ENCODE measurements around the gene STX8.
A peak's percentile ranks its signal among the peaks of the same experiment; 100 is the strongest.

The STX8 gene

DNA sequence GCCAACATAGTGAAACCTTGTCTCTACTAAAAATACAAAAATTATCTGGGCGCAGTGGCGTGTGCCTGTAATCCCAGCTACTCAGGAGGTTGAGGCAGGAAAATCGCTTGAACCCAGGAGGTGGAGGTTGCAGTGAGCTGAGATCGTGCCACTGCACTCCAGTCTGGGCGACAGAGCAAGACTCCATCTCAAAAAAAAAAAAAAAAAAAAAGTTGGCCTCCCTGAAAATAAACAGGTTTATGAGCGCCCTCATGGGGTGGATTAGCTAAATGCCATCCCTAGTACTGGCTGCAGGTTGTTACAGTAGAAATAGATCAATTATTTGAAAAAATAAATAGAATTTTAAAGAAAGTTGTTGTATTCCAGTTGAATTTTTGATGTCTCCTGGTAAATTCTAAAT lies 20.9 kb downstream of the STX8 start:
- peak; percentile 28 for DNase-seq

DNA sequence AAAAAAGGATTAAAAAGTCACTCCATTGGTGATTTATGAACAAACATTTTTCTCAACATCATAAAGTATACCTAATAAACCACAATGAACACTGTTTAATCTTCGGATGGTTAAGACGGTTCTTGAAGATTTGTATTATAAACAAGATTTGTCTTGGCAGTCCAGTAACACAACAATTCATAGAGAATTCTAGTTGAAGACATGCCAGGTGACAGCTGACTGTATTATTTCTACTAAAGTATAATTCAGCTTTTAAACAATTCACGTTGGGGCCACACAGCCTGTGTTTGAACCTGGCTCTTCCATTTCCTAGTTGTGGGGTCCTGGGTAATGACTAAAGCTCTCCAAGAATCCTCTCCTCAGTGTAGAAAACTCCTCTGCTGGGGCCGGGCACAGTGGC lies 22.0 kb downstream of the STX8 start:
- no peak for DNase-seq

DNA sequence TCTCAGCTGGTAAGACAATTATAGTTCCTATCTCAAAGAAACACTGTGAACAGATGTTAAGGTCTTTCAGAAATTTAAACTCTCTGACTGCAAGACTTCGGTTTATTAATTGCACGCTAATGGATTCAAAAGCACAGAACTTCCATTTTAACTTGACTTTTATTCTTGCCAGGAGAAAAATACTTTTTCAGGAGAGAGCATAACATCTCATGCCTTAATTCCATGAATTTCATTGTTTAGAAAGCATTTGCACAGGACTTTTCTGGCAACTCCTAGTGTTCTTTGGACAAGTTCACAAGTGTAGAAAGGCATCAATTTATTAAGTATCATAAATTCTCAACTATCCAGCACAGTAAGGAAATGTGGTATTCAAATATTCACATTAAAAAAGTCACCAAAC lies 22.4 kb downstream of the STX8 start:
- DNase-seq, result no peak

DNA sequence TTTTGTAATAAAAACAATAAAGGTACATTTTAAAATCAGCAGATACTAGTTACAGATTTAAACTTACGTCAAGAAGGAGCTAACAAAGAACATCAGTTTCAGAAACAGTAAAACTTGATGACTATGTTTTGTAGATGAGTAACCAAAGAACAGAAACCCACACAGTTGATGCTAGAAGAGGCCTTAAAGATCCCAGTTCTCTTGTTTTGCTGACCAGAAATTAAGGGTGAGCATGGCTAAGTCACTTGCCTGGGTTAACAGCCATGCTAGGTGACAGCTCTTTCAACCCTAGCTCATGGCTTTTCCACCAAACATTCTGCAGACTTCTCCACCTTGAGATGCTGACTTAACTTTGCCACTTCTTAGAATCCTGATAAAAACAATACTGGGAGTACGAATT lies 26.4 kb downstream of the STX8 start:
- no peak for DNase-seq

DNA sequence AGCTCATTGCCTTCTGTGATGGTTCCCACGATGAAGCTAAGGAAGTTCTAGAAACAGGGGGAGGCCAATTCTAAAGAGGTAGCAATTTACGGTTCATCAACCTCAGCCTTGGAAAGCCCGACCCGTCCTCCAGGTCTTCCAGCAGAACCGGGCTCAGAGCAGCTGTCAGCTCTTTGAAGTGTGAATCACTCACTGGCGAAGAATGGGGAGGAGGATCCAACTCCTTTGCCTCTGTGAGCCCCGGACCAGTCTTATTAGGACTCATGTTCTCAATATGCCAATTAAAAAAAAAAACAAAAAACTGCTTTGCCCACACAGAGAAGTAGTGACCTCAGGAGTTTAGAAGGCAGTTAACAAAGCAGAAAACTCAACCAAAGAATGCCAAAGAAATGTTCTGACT lies 31.4 kb downstream of the STX8 start:
- DNase-seq, result peak; percentile 30

DNA sequence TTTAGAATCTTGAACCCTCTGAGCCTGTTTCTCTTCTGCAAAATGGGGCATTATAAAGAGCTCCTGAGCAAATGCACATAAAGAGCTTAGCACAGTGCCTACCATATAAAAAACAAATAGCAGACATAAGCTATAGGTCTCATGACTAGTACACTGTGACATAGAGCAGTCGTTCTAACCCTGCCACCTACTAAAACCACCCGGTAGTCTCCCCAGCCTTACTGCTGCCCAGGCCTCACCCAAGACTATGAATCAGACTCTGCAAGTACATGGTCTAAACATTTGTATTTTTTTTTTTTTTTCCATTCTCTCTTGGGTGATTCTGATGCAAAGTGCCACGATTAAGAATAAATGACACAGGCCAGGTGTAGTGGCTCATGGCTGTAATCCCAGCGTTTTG lies 33.9 kb downstream of the STX8 start:
- no peak for DNase-seq

DNA sequence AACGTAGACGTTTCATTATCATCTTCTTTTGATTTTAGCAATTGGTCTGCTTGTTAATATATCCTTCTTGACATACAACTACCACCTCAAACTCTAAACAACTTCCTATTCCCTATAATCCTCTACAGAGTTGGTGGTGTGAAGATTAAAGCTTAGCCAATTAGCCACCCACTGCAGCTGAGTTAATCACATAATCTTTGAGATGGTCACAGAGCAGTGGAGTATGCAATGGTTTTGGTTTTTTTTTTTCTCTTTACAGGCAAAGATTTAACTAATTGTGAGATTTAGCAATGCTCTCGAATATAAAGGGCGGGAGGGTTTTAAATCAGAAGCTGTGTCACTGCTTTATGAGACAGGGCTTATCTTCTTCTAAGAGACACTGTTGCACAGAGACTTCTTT lies 37.0 kb downstream of the STX8 start:
- DNase-seq, result no peak

DNA sequence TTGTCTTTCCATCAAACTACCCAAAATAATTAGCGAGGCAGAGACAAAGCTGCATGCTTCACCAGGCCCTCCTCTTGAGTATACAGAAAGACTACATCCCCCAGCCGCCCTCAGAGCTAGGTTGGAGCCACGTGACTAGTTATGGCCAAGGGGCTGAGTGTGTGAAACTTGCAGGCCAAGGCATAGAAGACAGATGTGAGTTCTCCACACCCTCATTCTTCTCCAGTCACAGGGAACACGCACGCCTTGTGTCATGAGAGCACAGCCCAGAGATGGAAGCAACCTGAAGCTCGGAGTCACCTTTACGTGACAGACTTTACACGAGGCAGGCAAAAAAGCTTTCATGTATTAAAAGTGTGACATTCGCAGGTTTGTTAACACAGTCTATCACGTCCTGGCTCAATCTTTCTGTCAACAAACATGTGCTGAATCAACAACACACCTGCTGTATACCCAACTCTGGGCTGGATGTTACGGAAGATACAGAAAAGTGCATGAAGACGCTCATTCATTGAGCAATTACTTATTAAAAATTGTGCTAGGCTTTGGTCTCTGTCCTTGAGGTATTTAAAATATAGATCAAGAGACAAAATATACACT lies 38.3 kb downstream of the STX8 start:
- no peak for DNase-seq

DNA sequence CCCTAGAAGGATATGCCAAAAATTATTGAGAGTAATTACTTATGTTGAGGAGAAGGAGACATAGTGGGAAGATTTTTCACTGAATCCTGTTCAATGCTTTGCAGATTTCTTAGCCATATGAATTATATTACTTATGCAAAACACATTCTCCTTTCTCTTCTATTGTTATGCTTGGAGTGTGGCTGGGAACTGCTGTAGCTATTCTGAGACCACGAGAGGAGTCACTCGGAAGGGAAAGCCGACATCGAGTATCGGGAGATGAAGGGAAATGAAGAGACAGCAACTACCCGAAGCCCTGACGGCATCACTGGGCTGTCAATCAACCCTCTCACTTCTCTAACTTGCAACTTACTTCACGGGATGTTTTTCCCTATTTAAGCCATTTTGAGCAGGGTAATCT lies 39.6 kb downstream of the STX8 start:
- DNase-seq, result no peak

DNA sequence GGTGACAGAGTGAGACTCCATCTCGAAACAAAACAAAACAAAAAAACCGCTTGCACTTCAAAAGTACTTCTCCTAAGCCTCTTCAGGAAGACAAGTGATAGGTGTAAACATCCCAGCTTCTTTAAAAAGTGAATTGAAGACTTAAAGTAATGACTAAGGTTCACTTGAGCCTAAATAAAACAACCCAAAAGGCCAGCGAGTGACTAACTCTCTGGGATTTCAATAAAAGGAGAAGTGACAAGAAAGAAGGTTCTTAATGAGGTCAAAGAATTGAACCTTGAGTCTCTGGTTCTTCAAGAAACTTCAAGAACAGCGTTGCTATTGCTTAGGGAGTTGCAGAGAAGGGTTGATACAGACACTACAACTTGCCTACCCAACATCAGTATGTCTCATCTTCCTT lies 42.2 kb downstream of the STX8 start:
- DNase-seq, result no peak

DNA sequence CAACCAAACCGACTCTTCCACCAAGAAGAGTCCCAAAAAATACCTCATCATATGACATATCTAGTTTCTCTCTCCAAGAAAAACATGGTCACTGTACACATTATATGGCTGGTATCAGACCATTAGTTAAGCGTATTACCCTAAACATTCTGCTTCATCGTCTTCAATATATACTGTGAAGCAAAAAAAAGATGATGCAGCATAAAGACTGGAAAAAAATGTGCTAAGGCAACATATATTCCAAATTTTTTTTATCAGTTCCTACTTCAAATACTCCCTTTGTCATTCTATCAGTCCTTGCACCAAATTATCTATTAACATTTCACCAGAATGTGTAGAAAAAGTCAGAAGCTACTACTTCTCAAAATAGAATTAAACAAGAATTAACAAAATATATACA lies 42.9 kb downstream of the STX8 start:
- no peak for DNase-seq

DNA sequence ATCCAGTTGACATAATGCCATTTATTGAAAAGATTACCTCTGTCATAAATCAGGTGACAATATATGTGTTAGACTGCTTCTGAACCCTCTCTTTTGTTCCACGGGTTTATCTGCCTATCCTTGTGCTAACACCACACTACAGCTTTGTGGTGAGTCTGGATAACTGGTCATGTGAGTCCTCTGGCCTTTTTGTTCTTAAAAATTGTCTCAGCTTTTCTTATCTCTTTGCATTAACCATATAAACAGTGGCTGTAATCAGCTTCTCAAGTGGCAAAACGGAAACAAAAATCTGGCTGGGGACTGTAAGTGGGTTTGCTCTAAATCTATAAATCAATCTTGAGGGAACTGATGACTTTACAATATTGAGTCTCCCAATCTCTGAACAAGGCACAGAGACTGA lies 44.6 kb downstream of the STX8 start:
- DNase-seq, result no peak

DNA sequence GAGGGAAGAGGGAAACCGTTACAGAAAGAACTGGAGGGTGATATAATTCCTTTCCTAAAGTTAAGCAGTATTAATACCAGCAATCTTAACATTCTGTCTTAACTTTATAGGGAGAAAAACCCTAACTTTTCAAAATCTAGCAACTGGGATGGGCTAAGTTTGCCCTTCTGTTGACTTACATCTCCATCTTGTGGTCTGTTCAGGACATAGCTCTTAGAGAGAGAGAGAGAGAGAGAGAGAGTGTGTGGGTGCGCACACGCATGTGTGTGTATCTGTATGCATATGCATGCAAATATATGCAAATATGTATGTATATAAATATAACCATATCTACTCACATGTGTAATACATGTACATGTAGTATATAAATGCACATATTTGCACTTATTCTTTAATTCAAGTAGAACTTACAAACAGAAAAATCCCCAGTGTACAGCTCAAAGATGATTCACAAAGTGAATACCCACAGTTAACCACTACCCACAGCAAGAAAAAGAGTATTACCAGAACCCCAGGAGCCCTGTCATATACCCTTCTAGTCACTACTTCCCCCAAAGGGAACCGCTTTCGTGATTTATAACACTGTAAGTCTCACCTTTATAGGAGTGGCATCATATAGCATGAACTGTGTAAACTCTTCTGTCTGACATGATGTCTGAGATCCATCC lies 46.5 kb downstream of the STX8 start:
- no peak for DNase-seq

DNA sequence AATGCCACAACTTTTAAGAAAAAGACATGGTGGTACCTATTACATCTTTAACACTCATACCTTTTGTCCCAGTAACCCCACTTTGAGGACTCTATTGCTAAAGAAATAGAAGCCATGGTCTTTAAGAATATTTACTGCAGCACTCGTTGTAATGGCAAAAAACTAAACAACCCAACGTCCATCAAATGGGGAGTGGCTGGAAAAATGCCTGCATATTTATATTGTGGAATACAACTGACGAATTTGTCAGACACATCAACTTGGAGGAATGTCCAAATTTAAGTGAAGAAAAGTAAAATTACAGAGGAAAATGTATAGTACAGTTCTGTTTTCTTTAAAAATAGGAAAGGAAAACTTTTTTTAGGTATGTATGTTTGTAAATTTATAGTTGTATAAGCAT lies 47.8 kb downstream of the STX8 start:
- no peak for DNase-seq

DNA sequence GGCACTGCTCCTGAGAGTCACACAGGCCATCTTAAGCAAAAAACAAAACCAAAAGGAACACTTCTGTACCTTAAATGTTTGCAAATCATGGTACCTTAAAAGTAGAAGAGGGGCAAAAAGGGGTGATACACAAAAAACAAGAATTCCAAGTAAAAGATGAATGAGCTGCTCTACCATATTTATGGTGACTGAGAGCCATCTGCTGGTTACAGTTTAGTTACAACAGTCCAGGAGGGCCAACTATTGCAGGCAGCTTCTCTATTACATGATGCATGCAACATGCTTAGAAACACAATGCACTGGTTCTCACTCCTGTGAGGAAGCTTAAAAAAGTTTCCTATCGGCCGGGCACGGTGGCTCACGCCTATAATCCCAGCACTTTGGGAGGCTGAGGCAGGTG lies 53.5 kb downstream of the STX8 start:
- DNase-seq, result peak; percentile 20

DNA sequence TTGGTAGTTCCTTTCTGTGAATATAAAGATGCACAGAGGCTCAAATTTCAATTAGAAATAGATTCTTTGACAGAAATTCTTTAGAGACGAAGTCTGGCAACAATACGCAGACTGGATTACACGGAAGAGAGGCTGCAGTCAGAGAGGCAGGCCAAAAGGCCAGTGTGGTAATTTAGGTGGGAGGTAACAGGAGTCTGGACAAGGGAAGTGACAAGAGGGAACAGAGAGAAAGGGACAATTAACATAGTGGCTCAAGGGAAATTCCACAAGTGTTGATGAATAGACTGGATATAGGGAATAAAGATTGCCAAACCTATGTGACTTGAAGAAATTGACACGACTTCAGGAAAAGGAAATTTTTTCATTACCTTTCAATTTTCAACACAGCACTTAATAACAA lies 54.6 kb downstream of the STX8 start:
- no peak for DNase-seq

DNA sequence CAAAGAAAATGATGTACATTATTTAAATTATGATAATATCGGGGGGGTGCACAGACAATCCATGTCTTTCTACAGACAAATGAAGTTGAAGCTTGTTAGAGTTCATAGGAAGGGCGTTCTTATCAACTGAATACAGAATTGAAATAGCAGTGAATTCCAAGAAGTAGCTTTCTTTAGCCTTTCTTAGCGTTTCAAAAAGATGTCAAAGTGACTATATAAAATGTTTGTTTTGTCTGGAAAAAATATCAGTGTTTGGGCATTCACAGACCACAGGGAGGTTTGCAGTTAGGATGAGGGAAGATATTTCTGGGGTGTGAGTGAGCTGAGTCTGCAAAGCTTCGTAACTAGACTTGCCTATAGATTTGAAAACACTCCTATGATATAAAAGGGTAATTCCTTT lies 55.0 kb downstream of the STX8 start:
- DNase-seq, result no peak

DNA sequence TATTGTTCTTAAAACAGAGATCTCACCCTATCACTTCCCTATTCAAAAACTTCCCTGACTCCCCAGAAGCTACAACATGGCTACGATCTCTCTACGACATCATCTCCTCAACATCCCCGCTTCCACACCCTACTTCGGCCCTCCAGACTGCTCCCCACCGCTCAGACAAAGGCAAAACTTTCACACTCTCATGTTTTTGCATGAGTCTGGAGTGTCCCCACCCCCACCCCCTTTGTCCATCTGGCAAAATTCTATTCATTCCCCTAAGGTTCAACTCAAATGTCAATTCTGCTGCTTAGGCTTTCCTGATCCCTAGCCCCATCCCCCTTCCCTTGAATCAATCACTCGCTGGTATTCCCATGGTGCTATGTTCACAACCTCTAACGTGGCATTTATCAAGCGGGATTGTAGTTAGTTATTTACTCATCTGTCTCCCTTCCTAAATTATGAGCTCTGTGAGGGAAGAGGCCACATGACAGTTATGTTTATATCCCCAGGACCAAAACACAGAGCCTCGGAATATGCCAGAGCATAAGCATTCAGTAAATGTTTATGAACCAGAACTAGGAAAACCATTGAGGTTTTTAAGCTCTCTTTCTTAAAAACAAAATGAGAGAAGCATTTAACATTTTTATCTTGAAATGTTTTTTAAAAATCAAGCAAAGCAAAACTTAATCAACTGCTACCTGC lies 55.9 kb downstream of the STX8 start:
- no peak for DNase-seq

DNA sequence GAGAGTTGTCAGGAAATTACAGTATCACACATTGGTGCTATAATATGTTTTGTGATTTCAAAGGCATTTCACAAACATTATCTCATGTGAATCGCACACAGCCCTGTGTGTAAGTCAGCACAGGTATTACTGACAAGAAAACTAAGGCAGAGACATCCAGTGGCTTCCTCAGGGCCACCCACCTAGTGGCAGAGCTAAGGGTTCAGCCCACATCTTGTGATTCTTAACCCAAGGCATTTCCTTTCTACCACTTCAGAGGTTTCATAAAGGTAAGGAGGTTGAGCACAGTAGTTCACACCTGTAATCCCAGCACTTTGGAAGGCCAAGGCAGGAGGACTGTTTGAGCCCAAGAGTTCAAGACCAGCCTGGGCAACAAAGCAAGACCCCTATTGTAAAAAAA lies 58.2 kb downstream of the STX8 start:
- DNase-seq, result no peak

DNA sequence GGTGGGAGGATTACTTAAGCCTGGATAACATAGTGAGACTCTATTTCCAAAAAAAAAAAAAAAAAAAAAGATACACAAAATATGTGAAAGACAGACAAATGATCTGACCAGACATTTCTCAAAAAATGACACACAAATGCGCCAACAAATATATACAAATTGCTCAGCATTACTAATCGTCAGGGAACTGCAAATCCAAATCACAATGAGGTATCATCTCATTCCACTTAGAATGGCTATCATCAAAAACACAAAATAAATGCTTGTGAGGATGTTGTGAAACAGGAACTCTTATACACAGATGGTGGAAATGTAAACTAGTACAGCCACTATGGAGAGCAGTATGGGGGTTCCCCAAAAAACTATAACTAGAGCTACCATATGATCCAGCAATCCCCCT lies 62.4 kb downstream of the STX8 start:
- DNase-seq, result no peak

DNA sequence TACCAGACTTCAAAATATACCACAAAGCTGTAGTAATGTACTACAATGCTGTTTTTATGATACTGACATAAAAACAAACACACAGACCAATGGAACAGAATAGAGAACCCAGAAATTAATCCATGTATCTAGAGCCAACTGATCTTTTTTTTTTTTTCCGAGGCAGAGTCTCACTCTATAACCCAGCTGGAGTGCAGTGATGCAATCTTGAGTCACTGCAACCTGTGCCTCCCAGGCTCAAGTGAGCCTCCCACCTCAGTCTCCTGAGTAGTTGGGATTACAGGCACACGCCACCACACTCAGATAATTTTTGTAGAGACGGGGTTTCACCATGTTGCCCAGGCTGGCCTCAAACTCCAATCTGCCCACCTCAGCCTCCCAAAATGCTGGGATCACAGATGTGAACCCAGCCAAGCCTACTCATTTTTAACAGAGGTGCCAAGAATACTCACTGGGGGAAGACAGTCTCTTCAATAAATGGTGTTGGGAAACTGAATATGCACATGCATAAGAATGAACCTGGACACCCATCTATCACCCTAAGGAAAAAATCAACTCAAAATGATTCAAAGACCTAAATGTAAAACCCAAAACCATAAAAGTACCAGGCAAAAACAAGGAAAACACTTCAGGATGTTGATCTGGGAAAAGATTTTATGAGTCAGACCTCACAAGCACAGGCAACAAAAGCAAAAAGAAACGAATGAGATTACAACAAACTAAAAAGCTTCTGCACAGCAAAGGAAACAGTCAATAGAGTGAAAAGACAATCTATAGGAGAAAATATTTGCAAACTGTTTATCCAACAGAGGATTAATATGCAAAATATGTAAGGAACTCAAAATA lies 63.1 kb downstream of the STX8 start:
- DNase-seq, result no peak

DNA sequence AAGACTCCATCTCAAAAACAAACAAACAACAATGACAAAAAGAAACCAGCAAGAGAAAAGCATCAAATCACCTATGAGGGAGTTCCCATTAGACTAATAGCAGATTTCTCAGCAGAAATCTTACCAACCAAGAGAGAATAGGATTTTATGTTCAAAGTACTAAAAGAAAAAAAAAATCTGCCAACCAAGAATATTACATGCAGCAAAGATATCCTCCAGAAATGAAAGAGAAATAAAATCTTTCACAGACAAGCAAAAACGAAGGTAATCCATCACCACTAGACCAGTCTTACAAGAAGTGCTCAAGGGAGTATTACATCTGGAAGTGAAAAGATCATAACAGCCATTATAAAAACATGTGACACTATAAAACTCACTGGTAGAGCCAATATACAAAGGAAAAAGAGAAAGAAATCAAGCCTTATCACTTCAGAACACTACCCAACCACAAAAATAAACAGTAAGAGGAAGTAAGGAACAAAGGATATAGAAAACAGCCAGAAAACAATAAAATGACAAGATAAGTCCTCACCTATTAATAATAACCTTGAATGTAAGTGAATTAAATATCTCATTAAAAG lies 66.3 kb downstream of the STX8 start:
- DNase-seq, result no peak

DNA sequence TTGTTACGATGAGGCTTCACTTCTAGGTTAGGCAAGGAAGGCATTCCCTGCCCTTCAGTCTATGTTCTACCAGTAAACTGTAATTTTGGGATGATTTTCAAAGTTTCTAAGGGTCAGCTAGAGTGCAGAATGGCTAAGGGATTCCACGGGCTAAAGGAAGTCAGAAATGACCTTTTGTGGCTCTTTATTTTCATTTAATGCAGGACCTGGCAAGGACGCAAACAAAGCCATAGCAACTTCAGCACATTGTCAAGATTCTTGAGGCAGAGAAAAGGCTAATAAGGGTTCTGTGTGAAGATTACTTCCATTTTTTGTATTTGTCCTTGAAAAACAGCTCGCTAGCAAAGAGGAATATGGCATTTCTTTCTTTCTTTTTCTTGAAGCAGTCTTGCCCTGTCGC lies 76.6 kb downstream of the STX8 start:
- DNase-seq, result no peak

Data from retina (tissue), 1 donor.